K562 (cell line): ENCODE data around the gene CCDC187. TPM values are rescaled to one million over a fixed set of nuclear protein-coding genes. Genes with fewer than 3 reads are reported as not detected.

Experiments
- ATAC-seq: fragments of 200-7000 bp; cut with Tn5 transposase; 3 replicates; pipeline ENCODE4 v1.9.1; 2020; ENCODE audit warnings: moderate library complexity
- BruUV-seq: library from RNA; stranded (reverse); fragments of 400-500 nt; replicated peaks from 2 replicates; lab custom pipeline; 2021; lab: Mats Ljungman, UMichigan
- CTCF ChIA-PET: fragments of 300-600 bp; formaldehyde crosslinking; extraction: SDS; loops from one replicate; lab custom pipeline; 2021; ENCODE audit warnings: low intra/inter-chr PET ratio; lab: Yijun Ruan, JAX
- POLR2A ChIA-PET: fragments of 300-600, 350-650 bp; sonication (Branson Sonifier 250); formaldehyde crosslinking; extraction: SDS; loops from one replicate; lab custom pipeline; 2021; ENCODE audit warnings: antibody characterized with exemption, inconsistent platforms; lab: Yijun Ruan, JAX
- DNase-seq, 4 experiments: peaks; one replicate each; pipeline versions ENCODE4 v3.0.0 to v3.0.0-alpha.2; 2011 to 2018; ENCODE audit warnings: low spot score in 3 of 4, mixed read lengths in 3 of 4; ENCODE audit errors: extremely low read depth in 1 of 4
- FAIRE-seq: peaks from 2 replicates; lab custom pipeline; 2011; peaks lifted over from hg19 to GRCh38; lab: Jason Lieb, UNC
- H2AFZ ChIP-seq: 2 replicates; pipeline ENCODE4 v1.6.0; 2011; ENCODE audit warnings: low read depth, low read length, control low read depth, inconsistent platforms
- H3K27ac ChIP-seq: fragments of 200-600 bp; 3 replicates; pipeline ENCODE4 v1.8.0; 2011; ENCODE audit warnings: low read depth, mild to moderate bottlenecking, control low read depth, inconsistent platforms, low read length, moderate library complexity, mixed read lengths; ENCODE audit errors: extremely low read depth
- H3K27me3 ChIP-seq, 2 experiments: fragments of 300-600 bp in 1 of 2; 2 replicates in 1 of 2; 3 replicates in 1 of 2; pipeline versions ENCODE4 v1.6.0 to v1.8.0; 2011; ENCODE audit warnings: inconsistent platforms in 2 of 2, low read length in 2 of 2, mild to moderate bottlenecking in 1 of 2, mixed read lengths in 1 of 2, moderate library complexity in 1 of 2; ENCODE audit not compliant: control insufficient read depth in 2 of 2, insufficient read depth in 2 of 2
- H3K36me3 ChIP-seq: fragments of 300-600 bp; 3 replicates; pipeline ENCODE4 v1.8.0; 2011; ENCODE audit warnings: mild to moderate bottlenecking, low read length, inconsistent platforms; ENCODE audit not compliant: control insufficient read depth, insufficient read depth
- H3K4me1 ChIP-seq, 2 experiments: fragments of 200-600 bp in 1 of 2; replicated peaks in 1 of 2; 2 replicates in 1 of 2; 3 replicates in 1 of 2; pipeline versions ENCODE4 v1.5.1 to v1.8.0; 2011; ENCODE audit warnings: inconsistent platforms in 2 of 2, low read length in 2 of 2, mild to moderate bottlenecking in 1 of 2, mixed read lengths in 1 of 2, moderate library complexity in 1 of 2; ENCODE audit not compliant: control insufficient read depth in 2 of 2, insufficient read depth in 2 of 2
- H3K4me2 ChIP-seq: 2 replicates; pipeline ENCODE4 v1.6.1; 2011; ENCODE audit warnings: low read length, control low read depth, inconsistent platforms, mixed read lengths; ENCODE audit not compliant: insufficient read depth
- H3K4me3 ChIP-seq: fragments of 200-600 bp; sonication (generic), shearing (Covaris generic); 2 replicates; pipeline ENCODE4 v1.5.1; 2016; ENCODE audit warnings: control low read depth, inconsistent platforms
- H3K79me2 ChIP-seq: fragments of 200-600 bp; 3 replicates; pipeline ENCODE4 v1.8.0; 2011; ENCODE audit warnings: low read length, inconsistent platforms; ENCODE audit not compliant: control insufficient read depth, insufficient read depth
- H3K9ac ChIP-seq, 2 experiments: 2 replicates each; pipeline versions ENCODE4 v1.6.0 to v1.6.1; 2011; ENCODE audit warnings: low read depth in 2 of 2, low read length in 2 of 2, control low read depth in 1 of 2, inconsistent platforms in 1 of 2, mild to moderate bottlenecking in 1 of 2, mixed read lengths in 1 of 2; ENCODE audit not compliant: insufficient read depth in 1 of 2
- H3K9me1 ChIP-seq: one replicate; pipeline ENCODE4 v1.6.0; 2011; ENCODE audit warnings: inconsistent platforms, mild to moderate bottlenecking, low read length, moderate library complexity; ENCODE audit not compliant: control insufficient read depth, insufficient read depth
- H3K9me3 ChIP-seq: replicated peaks from 2 replicates; pipeline ENCODE4 v1.5.1; 2011; ENCODE audit warnings: low read depth, low read length, inconsistent platforms; ENCODE audit not compliant: control insufficient read depth, insufficient read depth
- H4K20me1 ChIP-seq: replicated peaks from 2 replicates; pipeline ENCODE4 v1.6.1; 2011; ENCODE audit warnings: low read length, inconsistent platforms, mixed read lengths; ENCODE audit not compliant: control insufficient read depth, insufficient read depth
- ARNT ChIP-seq, 2 experiments: fragments of 450-650 bp; IDR thresholded peaks; 2 replicates each; pipeline ENCODE4 v1.6.1; 2016; ENCODE audit warnings: mild to moderate bottlenecking in 1 of 2
- POLR3A ChIP-seq: IDR thresholded peaks from 2 replicates; pipeline ENCODE4 v1.6.1; 2011; ENCODE audit warnings: borderline replicate concordance, mild to moderate bottlenecking, moderate library complexity; ENCODE audit not compliant: insufficient read length, insufficient read depth; ENCODE audit errors: extremely low read depth
- SMARCA5 ChIP-seq: fragments of 450-650 bp; IDR thresholded peaks from 2 replicates; pipeline ENCODE4 v1.6.1; 2016
- TFAM ChIP-seq: fragments of 250-450 bp; sonication (Bioruptor Pico); conservative IDR thresholded peaks from 2 replicates; pipeline ENCODE4 v1.5.0; 2021; ENCODE audit warnings: mild to moderate bottlenecking, moderate library complexity
- TRIM28 ChIP-seq: fragments of 450-650 bp; IDR thresholded peaks from 2 replicates; pipeline ENCODE4 v1.6.1; 2017
- YBX1 ChIP-seq: fragments of 450-650 bp; IDR thresholded peaks from 2 replicates; pipeline ENCODE4 v1.7.1; 2016; ENCODE audit warnings: mild to moderate bottlenecking
- ZNF407 ChIP-seq: fragments of 450-650 bp; IDR thresholded peaks from 2 replicates; pipeline ENCODE4 v1.6.1; 2016; ENCODE audit warnings: low read depth
- ZNF655 ChIP-seq: fragments of 250-450 bp; sonication (Bioruptor Pico); IDR thresholded peaks from 2 replicates; pipeline ENCODE4 v1.5.0; 2021
- WGBS: fragments of 100-300 bp; shearing (Covaris generic); methylation state at CpG from one replicate; pipeline ENCODE4 v1.1.6; 2016; ENCODE audit warnings: low coverage, mixed read lengths; ENCODE audit not compliant: insufficient coverage; ENCODE audit errors: missing lambda C conversion rate; 5-methylcytosine and 5-hydroxymethylcytosine counted together
- in situ Hi-C: fragments of 300-500 bp; cut with MboI; formaldehyde crosslinking; loops from 4 replicates; pipeline ENCODE4 v1.15.0; 2018; ENCODE audit warnings: inconsistent platforms, mixed read lengths
- intact Hi-C: fragments of 100-400 bp; cut with micrococcal nuclease; formaldehyde crosslinking; loops from 2 replicates; pipeline ENCODE4 v1.14.2; 2022
- polyA plus RNA-seq, 8 experiments: library from polyadenylated mRNA; depleted of rRNA in 4 of 8; stranded (reverse) in 5 of 8; unstranded in 3 of 8; fragments of >200 nt; fragmentation: Nextera tagmentation in 2 of 8; fragmentation: Illumina TruSeq in 1 of 8; extraction: Ambion mirVana in 2 of 8; extraction: Trizol in 1 of 8; gene quantifications; 2 replicates each; pipeline versions ENCODE4 v1.2.1 to v1.2.3, GENCODE V29; 2011 to 2014; ENCODE audit warnings: inconsistent platforms in 1 of 8, missing spikeins in 1 of 8
- total RNA-seq, 7 experiments: library from RNA; depleted of rRNA in 6 of 7; stranded (reverse); fragments of >200 nt in 6 of 7; fragmentation: Illumina TruSeq in 2 of 7; extraction: Trizol in 2 of 7; gene quantifications; 2 replicates each; pipeline versions ENCODE4 v1.2.1 to v1.2.3, GENCODE V29; 2011 to 2021; ENCODE audit warnings: low replicate concordance in 1 of 7
- TF ChIP-seq, protein P1 (sequence below): fragments of 250-450 bp; sonication (Bioruptor Pico); IDR thresholded peaks from 2 replicates; pipeline ENCODE4 v1.5.0; 2021; ENCODE audit warnings: mild to moderate bottlenecking, borderline replicate concordance

The CCDC187 gene
- total and polyA plus RNA-seq, 9 of the 15 experiments (the other 6 are each of a cell fraction or from before 2014, with no cell fraction given), result not detected

- TF ChIP-seq SMARCA5, result no peak
These were observed 1.9 kb upstream of the CCDC187 start (continued) for GRCh38 chr9:136305804-136306203.

DNA sequence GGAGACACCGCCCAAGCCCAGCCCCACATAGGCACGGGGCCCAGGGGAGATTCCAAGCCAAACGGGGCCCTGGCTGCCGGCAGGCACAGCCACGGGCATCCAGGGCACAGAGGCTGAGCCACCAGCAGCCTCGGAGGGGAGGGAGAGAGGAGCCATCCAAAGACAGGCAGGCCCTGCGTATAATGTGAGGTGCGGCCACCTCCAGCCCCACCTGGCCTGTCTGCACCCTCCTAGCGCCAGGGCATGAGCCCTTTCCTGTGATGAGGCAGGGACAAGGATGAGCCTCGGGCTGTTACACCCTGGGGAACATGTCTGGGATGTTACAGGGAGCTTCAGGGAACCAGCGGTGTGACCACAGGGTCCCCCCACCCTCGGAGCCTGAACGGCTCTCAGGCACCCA is 1.1 kb upstream of the CCDC187 start:
- Histone ChIP-seq H3K9ac (no peak overlapping the region), H3K4me2 (no peak overlapping the region), H3K9me3 (peaks cover 12% of the 10 kb centered on the region; the same call in 1 of the 2 replicates), H3K79me2 (no peaks in the 10 kb centered on the region), H3K27ac (no peak overlapping the region), H3K9me1 (no peaks in the 10 kb centered on the region), H4K20me1 (no peaks in the 10 kb centered on the region; the same call in none of the 2 replicates), H3K4me3 (no peak overlapping the region), H3K27me3 (peaks cover 10 to 48% of the 10 kb centered on the region in 2 experiments; a peak in 4 of 5 replicates), H2AFZ (no peak overlapping the region), H3K4me1 (peaks cover 5 to 46% of the 10 kb centered on the region in 2 experiments; a peak in 3 of 5 replicates), H3K36me3 (no peaks in the 10 kb centered on the region; the same call in 2 of the 3 replicates)
- no peak for DNase-seq
- 9% methylated on average over 13 of the region's 13 CpGs for WGBS
- POLR2A ChIA-PET, result no interaction called here
- no peak for FAIRE-seq
- CTCF ChIA-PET, result interaction anchor here (0.6 kb wide), 1 partner anchor 23 kb away, joined by 3 read pairs; no protein-coding TSS in a partner anchor
- no peak for ATAC-seq
- BruUV-seq, result no TSS peak
- intact Hi-C loops (no loop called here), in situ Hi-C loops (no loop called here)
- TF ChIP-seq ZNF407, result no peak
- no peak for TF ChIP-seq YBX1
- no peak for TF ChIP-seq ZNF655 (CRISPR knock-in tag)
- no peak for TF ChIP-seq TRIM28
- TF ChIP-seq, protein P1, sequence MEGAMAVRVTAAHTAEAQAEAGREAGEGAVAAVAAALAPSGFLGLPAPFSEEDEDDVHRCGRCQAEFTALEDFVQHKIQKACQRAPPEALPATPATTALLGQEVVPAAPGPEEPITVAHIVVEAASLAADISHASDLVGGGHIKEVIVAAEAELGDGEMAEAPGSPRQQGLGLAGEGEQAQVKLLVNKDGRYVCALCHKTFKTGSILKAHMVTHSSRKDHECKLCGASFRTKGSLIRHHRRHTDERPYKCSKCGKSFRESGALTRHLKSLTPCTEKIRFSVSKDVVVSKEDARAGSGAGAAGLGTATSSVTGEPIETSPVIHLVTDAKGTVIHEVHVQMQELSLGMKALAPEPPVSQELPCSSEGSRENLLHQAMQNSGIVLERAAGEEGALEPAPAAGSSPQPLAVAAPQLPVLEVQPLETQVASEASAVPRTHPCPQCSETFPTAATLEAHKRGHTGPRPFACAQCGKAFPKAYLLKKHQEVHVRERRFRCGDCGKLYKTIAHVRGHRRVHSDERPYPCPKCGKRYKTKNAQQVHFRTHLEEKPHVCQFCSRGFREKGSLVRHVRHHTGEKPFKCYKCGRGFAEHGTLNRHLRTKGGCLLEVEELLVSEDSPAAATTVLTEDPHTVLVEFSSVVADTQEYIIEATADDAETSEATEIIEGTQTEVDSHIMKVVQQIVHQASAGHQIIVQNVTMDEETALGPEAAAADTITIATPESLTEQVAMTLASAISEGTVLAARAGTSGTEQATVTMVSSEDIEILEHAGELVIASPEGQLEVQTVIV (CRISPR knock-in tag), result no peak
- no peak for TF ChIP-seq TFAM (CRISPR knock-in tag)
- no peak for TF ChIP-seq POLR3A
- TF ChIP-seq ARNT (IDR thresholded peaks at IDR 0.05), result no peak
